Mononuclear cell (primary cell): ENCODE data around the gene DTL. TPM values are rescaled to one million over a fixed set of nuclear protein-coding genes. Genes with fewer than 3 reads are reported as not detected.
A peak's percentile ranks its signal among the peaks of the same experiment; 100 is the strongest.
"Not testable (repeated sequence)": the region's sequence is repeated elsewhere in the genome, so short reads cannot be mapped to it uniquely, and the experiment has no call there.

Source experiments
- H3K27me3 ChIP-seq: 2 replicates; pipeline ENCODE4 v1.6.0; 2011; ENCODE audit warnings: low read length, control low read depth; ENCODE audit not compliant: insufficient read depth
- H3K4me1 ChIP-seq: 2 replicates; pipeline ENCODE4 v1.5.1; 2011; ENCODE audit warnings: mild to moderate bottlenecking, low read length, control low read depth; ENCODE audit not compliant: insufficient read depth
- H3K4me3 ChIP-seq: 2 replicates; pipeline ENCODE4 v1.5.1; 2011; ENCODE audit warnings: mild to moderate bottlenecking, low read length, moderate library complexity
- H3K9me3 ChIP-seq: 2 replicates; pipeline ENCODE4 v1.5.1; 2011; ENCODE audit warnings: low read depth, mild to moderate bottlenecking, control low read depth, low read length
- total RNA-seq: library from RNA; depleted of rRNA; stranded (reverse); fragments of >200 nt; gene quantifications from one replicate; pipeline ENCODE4 v1.2.3, GENCODE V29; 2012

DTL gene
- total RNA-seq, 1 donor, result 0.52 TPM

DNA sequence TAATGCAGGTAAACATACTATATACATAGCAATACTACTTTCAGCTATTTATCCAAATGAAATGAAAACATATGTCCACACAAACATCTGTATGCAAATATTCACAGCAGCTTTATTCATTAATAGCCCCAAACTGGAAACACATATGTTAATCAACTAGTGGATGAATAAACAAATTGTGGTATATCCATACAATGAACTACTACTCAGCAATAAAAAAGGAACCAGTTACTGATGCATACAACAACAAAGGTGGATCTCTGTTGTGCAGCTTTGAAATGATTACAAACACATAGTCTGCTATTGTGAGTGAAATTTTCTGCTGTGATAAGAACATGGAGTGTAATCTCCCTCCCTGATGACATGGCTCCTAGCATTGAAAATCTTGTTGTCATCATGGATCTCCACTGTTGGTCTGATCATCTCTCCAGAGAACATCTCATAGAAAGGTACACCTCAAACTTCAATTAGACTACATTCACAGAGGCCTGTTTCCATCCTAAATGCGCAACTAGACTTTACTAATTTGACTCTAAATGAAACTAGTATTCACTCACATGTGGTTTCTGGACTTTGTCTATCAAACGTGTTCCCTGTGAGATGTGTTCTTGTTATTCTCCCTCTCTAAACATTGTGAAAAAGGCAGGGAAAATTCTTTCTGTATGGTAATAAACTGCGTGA is 10.9 kb upstream of the DTL start:
- H3K4me1 ChIP-seq, result peaks cover 5% of the 10 kb centered on the region
- H3K4me3 ChIP-seq, result no peak overlapping the region
- H3K9me3 ChIP-seq, result no peaks in the 10 kb centered on the region
- H3K27me3 ChIP-seq, result no peaks in the 10 kb centered on the region

GRCh38 chr1:212027727-212028126 is 7.8 kb upstream of the DTL start:
- not testable (repeated sequence) for H3K9me3 ChIP-seq, H3K27me3 ChIP-seq, H3K4me3 ChIP-seq
- peaks cover 21% of the 10 kb centered on the region for H3K4me1 ChIP-seq

GRCh38 chr1:212030936-212031528 is 4.5 kb upstream of the DTL start:
- Histone ChIP-seq H3K27me3 (no peaks in the 10 kb centered on the region), H3K9me3 (no peaks in the 10 kb centered on the region), H3K4me1 (peaks cover 36% of the 10 kb centered on the region), H3K4me3 (no peak overlapping the region)

DNA sequence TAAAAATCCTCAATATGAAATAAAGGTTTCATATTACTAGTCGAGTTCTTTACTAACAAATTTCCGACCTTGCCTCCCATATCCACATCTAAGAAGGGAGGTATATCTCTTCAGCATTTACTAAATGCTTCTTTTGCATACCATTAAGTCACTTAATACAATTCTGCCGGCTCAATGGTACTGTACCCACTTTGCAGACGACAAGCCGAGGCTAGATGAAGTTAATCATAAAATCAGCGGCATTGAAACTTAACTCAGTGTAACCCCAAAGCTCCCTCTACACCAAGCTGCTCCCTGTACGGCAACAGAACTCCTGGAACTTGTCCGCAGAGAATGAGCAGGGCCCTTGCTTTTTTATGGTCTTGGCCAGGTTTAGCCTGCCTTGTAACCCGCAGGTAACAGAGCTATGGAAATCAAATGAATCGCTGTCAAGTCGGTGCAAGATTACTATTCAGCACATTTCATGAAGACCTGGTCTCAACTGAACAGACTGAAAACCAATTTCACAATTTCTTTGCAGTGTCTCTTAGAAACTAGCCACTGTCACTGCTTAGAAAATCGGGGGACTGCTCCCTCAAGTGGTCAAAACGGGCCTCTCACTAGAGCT is 929 bp upstream of the DTL start:
- Histone ChIP-seq H3K4me1 (peaks cover 41% of the 10 kb centered on the region), H3K27me3 (no peaks in the 10 kb centered on the region), H3K4me3 (peak overlapping the region; percentile 85), H3K9me3 (no peaks in the 10 kb centered on the region)

DNA sequence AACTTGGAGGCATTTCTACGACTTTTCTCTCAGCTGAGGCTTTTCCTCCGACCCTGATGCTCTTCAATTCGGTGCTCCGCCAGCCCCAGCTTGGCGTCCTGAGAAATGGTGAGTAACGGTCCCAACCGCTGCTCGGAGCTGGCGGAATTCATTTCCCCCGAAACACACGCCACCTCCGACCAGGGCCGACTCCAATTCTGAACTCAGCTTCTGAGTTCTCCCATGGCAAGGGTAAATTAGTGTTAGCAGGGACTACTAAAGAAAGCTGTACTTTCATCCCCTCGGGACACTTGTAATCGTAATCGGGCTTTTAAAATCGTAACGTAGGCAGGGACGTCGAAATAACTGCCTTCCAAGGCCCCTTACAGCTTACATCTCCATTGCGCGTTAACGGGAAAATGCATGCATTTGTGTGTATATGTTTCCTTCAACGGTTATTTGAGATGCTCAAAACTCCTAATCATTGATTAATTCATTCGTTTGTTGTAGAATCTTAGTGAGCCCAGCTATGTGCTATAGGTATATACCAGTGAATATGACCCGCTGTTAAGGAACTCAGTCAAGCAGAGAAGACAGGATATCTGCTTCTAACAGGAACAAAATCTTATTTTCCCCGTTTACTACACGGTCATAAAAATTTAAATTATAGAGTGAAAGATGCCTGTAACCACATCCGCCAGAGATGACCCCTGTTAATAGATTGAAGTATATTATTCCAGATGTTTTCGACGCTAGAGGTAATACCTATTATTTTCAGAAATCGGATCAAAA is 472 bp downstream of the DTL start:
- Histone ChIP-seq H3K4me3 (peak overlapping the region; percentile 85), H3K9me3 (no peaks in the 10 kb centered on the region), H3K27me3 (no peaks in the 10 kb centered on the region), H3K4me1 (peaks cover 37% of the 10 kb centered on the region)

DNA sequence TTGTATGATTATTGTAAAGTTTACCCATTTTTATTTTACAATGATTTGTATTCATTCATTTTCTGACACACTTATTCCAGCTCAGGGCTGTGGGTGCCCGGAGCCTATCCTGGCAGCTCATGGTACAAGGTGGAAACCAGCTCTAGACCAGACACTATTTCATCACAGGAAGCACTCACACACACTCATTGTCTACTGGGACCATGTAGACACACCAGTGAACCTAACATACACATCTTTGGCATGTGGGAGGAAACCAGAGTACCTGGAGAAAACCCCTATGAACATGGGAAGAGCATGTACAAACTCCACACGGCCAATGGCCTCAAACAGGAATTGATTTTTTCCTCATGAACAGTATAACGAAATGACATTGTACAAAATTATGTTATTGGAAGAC is 2.4 kb downstream of the DTL start:
- no peaks in the 10 kb centered on the region for H3K9me3 ChIP-seq
- H3K4me1 ChIP-seq, result peaks cover 28% of the 10 kb centered on the region
- no peak overlapping the region for H3K4me3 ChIP-seq
- no peaks in the 10 kb centered on the region for H3K27me3 ChIP-seq

DNA sequence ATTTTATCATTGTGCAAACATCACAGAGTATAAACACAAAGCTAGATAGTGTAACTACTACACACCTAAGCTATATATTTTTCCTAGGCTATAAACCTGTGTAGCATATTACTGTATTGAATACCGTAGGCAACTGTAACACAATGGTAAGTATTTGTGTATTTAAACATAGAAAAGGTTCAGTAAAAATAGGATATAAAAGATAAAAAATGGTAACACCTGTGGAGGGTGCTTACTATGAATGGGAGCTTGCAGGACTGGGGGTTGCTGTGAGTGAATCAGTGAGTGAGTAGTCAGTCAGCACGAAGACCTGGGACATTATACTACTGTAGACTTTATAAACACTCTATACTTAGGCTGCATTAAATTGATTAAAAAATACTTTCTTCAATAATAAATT is 4.1 kb downstream of the DTL start:
- no peaks in the 10 kb centered on the region for H3K27me3 ChIP-seq
- no peak overlapping the region for H3K4me3 ChIP-seq
- peaks cover 18% of the 10 kb centered on the region for H3K4me1 ChIP-seq
- H3K9me3 ChIP-seq, result no peaks in the 10 kb centered on the region

- Histone ChIP-seq H3K4me1 (peaks cover 15% of the 10 kb centered on the region), H3K9me3 (no peaks in the 10 kb centered on the region), H3K4me3 (no peak overlapping the region), H3K27me3 (no peaks in the 10 kb centered on the region)
These were observed 5.3 kb downstream of the DTL start for GRCh38 chr1:212040629-212041412.

GRCh38 chr1:212042436-212042835 is 6.9 kb downstream of the DTL start:
- Histone ChIP-seq H3K4me3 (no peak overlapping the region), H3K9me3 (no peaks in the 10 kb centered on the region), H3K27me3 (no peaks in the 10 kb centered on the region), H3K4me1 (peaks cover 3% of the 10 kb centered on the region)

GRCh38 chr1:212044851-212045250 is 9.3 kb downstream of the DTL start:
- H3K9me3 ChIP-seq, result no peaks in the 10 kb centered on the region
- no peak overlapping the region for H3K4me3 ChIP-seq
- H3K27me3 ChIP-seq, result no peaks in the 10 kb centered on the region
- H3K4me1 ChIP-seq, result peaks cover 3% of the 10 kb centered on the region

DNA sequence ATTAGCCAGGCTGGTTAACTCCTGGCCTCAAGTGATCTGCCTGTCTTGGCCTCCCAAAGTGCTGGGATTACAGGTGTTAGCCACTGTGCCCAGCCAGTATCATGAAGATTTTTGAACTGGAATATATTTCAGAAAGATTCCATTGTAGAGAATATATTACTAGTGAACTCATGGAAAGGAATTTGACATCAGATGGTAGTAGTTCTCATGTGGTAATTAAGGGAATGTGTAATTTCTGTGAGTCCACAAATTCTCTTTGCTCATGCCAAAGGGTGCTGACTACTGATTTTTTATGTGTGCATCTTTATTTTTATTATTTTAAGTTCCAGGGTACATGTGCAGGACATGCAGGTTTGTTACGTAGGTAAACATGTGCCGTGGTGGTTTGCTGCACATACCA is 10.4 kb downstream of the DTL start:
- H3K27me3 ChIP-seq, result no peaks in the 10 kb centered on the region
- H3K4me1 ChIP-seq, result no peaks in the 10 kb centered on the region
- no peaks in the 10 kb centered on the region for H3K9me3 ChIP-seq
- no peak overlapping the region for H3K4me3 ChIP-seq

DNA sequence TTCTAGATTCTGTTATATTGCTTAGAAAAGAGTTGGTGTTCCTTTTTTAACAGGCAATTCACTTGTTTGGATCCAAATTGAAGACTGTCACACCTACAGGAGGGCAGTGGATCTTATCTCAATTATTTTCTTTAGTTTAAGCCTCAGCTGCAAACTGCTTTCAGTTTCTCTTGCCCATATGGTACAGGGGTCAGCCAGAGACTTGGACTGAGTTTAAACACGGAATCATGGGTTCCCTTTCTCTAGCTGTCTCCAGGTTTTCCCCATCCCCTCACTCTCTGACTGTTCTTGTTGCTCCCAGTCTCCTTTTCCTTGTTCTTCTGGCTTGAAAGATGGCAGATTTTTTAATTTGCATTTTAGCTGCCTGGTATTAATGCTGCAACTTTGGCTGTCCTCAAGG is 18.4 kb downstream of the DTL start:
- H3K9me3 ChIP-seq, result peaks cover 15% of the 10 kb centered on the region
- H3K27me3 ChIP-seq, result no peaks in the 10 kb centered on the region
- H3K4me1 ChIP-seq, result no peaks in the 10 kb centered on the region
- H3K4me3 ChIP-seq, result no peak overlapping the region

DNA sequence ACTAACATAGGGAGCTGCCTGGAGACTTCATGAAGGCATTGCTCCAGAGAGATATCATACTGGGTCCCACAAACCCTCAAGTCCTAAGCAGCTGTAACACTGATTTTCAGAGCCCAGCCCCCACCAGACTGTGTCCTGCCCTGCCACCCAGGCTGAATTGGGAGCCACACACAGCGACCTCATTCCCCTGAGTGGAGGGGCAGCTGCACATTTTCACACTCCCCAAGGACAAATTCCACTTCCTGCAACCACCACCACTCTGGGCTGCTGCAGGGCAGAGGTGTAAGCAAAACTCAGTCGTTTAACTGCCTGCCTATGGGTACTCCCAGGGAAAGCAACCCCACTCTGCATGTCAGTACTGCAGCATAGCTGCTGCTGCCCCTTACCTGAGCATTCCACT is 19.8 kb downstream of the DTL start:
- Histone ChIP-seq H3K4me3 (no peak overlapping the region), H3K27me3 (no peaks in the 10 kb centered on the region), H3K9me3 (peaks cover 15% of the 10 kb centered on the region)

DNA sequence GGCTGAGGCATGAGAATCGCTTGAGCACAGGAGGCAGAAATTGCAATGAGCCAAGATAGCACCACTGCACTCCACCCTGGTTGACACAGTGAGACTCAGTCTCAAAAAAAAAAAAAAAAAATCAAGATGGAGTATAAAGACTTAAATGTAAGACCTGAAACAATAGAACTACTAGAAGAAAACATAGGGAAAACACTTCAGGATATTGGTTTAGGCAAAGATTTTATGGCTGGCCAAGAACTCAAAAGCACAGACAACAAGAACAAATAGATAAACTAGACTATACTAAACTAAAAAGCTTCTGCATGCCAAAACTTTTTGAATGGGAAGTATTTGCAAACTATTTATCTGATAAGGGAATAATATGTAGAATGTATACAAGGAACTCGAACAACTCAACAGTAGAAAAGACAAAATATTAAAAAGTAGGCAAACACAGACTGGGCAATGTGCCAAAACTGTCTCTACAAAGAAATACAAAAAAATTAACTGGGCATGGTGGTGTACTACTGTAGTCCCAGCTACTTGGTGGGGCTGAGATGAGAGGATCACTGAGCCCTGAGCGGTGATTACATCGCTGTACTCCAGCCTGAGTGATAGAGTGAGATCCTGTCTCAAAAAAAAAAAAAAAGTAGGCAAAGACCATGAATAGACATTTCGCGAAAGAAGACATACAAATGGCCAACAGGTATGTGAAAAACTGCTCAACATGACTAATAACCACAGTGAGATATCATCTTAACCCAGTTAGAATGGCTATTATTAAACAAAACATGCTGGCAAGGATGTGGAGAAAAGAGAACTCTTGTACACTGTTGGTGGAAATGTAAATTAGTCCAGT is 25.3 kb downstream of the DTL start:
- Histone ChIP-seq H3K9me3 (peaks cover 15% of the 10 kb centered on the region), H3K4me3 (no peak overlapping the region), H3K4me1 (no peaks in the 10 kb centered on the region), H3K27me3 (no peaks in the 10 kb centered on the region)

More for the DNA sequence above, 19.8 kb downstream of the DTL start:
- no peaks in the 10 kb centered on the region for H3K4me1 ChIP-seq
